Dermis blood vessel endothelial cell (primary cell): ENCODE measurements around the gene CAPZA2. TPM values are rescaled to one million over a fixed set of nuclear protein-coding genes. Genes with fewer than 3 reads are reported as not detected.
"Not testable (repeated sequence)": the region's sequence is repeated elsewhere in the genome, so short reads cannot be mapped to it uniquely, and the experiment has no call there.

Experiments
- DNase-seq: peaks from one replicate; pipeline ENCODE4 v3.0.0; 2010
- total RNA-seq: library from RNA; depleted of rRNA; stranded (reverse); fragments of >200 nt; gene quantifications from 2 replicates; pipeline ENCODE4 v1.2.3, GENCODE V29; 2014

The CAPZA2 gene
- total RNA-seq, 1 donor from 2014 or later = 393 TPM

GRCh38 chr7:116922545-116922944 lies 60.2 kb downstream of the CAPZA2 start:
- DNase-seq = no peak

- no peak for DNase-seq
Measured at GRCh38 chr7:116924741-116925140, 62.4 kb downstream of the CAPZA2 start.

- no peak for DNase-seq
Measured at GRCh38 chr7:116929021-116929420, 66.6 kb downstream of the CAPZA2 start.

- DNase-seq = peak; percentile 87
Measured at GRCh38 chr7:116929914-116930913, 67.8 kb downstream of the CAPZA2 start.

- no peak for DNase-seq
Measured at GRCh38 chr7:116932566-116932965, 70.2 kb downstream of the CAPZA2 start.

- DNase-seq = no peak
Measured at GRCh38 chr7:116933465-116933864, 71.1 kb downstream of the CAPZA2 start.

GRCh38 chr7:116934580-116934979 lies 72.2 kb downstream of the CAPZA2 start:
- DNase-seq = no peak

- not testable (repeated sequence) for DNase-seq
Measured at GRCh38 chr7:116936844-116937243, 74.5 kb downstream of the CAPZA2 start.

- DNase-seq = no peak
Measured at GRCh38 chr7:116938678-116939077, 76.3 kb downstream of the CAPZA2 start.

GRCh38 chr7:116940689-116941370 lies 78.4 kb downstream of the CAPZA2 start:
- DNase-seq = no peak

- DNase-seq = no peak
Measured at GRCh38 chr7:116942504-116942903, 80.1 kb downstream of the CAPZA2 start.

GRCh38 chr7:116948934-116949333 lies 86.5 kb downstream of the CAPZA2 start:
- no peak for DNase-seq

- no peak for DNase-seq
Measured at GRCh38 chr7:116949941-116950801, 87.8 kb downstream of the CAPZA2 start.

- no peak for DNase-seq
Measured at GRCh38 chr7:116950889-116951351, 88.5 kb downstream of the CAPZA2 start.

- DNase-seq = no peak
Measured at GRCh38 chr7:116951366-116952292, 89.2 kb downstream of the CAPZA2 start.

GRCh38 chr7:116952635-116953371 lies 90.4 kb downstream of the CAPZA2 start:
- DNase-seq = peak; percentile 70

- peak; percentile 71 for DNase-seq
Measured at GRCh38 chr7:116953372-116953905, 91.1 kb downstream of the CAPZA2 start, which contains the start of gene ST7. Gene ST7, plus strand, starts transcription at chr7:116953501. Its CDS starts 40 bp downstream, at chr7:116953541.

GRCh38 chr7:116953906-116954838 lies 91.8 kb downstream of the CAPZA2 start:
- peak; percentile 84 for DNase-seq

GRCh38 chr7:116955340-116955739 lies 93.0 kb downstream of the CAPZA2 start:
- no peak for DNase-seq
